HG03439 (cell line): Measurements from ENCODE around the gene TXN.
A peak's percentile ranks its signal among the peaks of the same experiment; 100 is the strongest.

ENCODE experiments used
- ATAC-seq: cut with Tn5 transposase; IDR thresholded peaks from one replicate; pipeline ENCODE4 v1.9.1; 2021; ENCODE audit warnings: mild to moderate bottlenecking, moderate library complexity; ENCODE audit not compliant: unreplicated experiment

The TXN gene

GRCh38 chr9:110256380-110257096 is at the start of gene TXN:
TSS of gene TXN (minus strand) at chr9:110256507. CDS start at chr9:110256435, 72 bp downstream.
- ATAC-seq: peak; percentile 68

GRCh38 chr9:110303133-110303532 is 46.8 kb upstream of the TXN start:
- ATAC-seq: no peak

- no peak for ATAC-seq
Observed at GRCh38 chr9:110298043-110298605, 41.8 kb upstream of the TXN start.

DNA sequence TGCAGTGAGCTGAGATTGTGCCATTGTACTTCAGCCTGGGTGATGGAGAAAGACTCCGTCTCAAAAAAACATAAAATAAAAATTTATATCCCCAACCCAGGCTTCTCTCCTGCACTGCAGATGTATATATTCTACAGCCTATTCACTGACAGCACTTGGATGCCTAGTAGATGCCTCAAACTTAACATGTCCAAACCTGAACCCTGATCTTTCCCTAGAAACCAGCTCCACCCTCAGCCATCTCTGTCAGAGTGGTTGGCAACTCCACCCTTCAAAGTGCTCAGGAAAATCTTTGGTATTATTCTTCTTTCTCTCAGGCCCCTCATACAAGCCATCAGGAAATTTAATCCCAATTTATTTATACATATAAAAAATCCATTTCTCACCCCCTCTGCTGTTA is 36.9 kb upstream of the TXN start:
- no peak for ATAC-seq

DNA sequence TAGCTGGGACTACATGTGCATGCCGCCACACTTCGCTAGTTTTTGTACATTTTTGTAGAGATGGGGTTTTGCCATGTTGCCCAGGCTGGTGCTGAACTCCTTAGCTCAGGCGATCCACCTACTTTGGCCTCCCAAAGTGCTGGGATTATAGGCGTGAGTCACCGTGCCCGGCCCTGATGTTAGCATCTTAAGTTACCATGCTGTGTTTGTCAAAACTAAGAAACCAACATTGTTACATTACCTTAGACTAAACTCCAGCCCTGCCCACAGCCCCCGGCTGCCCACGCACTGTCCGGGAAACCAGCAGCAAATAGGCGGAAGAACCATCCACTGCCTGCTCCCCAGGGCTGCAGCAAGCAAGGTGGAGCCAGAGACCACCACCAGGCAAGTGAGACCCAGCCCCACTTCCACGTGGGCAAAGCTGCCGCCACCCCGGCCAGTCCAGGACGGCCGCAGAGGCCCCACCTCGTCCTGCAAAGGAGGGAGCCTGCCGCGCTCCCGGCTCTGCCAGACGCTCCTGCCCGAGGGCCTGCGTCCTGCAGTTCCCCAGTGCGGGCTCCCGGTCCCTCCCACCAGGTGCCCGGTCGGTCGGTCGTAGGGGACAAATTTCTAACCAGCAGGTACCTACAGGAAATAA is 35.7 kb upstream of the TXN start:
- ATAC-seq: no peak

DNA sequence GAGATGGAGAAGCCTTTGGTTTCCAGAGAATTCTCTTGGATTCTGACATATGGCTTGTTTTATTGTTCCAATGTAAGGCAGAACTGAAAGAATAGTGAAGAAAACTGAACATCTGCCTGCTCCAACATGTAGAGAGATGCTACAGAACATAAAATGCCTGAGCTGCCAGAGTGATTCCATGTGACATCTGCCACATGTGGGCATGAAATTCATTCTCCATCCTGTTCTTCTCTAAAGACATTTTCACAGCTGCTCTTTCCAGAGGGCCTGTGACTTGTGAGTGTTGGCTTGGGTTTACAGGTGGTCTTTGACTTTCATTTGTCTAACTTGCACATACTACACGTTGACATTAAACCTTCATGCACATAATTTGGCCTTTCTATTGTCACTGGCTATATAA is 33.7 kb upstream of the TXN start:
- no peak for ATAC-seq

DNA sequence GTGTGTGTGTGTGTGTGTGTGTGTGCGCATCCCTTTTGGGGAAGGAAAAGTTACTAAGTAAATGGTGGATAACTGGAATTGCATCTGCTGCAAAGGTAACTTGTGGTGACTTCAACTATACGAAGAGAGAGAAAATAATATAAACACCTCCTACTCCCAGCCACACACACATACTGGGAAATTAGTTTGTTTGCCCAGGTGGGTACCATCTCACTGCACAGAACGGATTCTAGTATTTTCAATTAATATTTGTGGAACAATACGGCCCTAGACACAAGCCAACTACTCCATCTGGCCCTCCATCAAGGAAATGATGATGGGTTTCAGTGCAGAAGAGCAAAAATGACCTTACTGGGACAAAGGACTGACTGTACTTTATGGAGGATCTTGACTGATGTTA is 32.2 kb upstream of the TXN start:
- no peak for ATAC-seq

GRCh38 chr9:110287289-110287680 is 31.0 kb upstream of the TXN start:
- no peak for ATAC-seq

- ATAC-seq: no peak
Observed at GRCh38 chr9:110284211-110284844, 28.0 kb upstream of the TXN start.

DNA sequence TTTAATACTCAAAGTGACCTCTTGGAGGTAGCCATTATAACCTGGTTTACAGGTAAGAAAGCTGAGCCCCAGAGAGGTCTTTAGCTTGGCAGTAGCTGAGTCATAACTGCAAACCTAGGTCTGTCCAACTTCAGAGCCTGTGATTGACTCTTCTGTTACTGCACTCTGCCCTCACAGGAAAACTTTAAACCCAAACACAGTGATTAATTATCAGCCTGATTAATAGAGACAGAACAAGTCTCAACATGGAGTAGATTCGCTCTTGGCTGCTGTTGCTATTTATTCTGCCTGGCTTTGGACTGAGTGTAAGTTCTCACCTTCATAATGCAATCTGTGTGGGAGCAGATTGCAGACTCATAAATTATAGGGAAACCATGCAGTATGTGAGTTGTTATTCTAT is 27.4 kb upstream of the TXN start:
- ATAC-seq: no peak

GRCh38 chr9:110282739-110283081 is 26.4 kb upstream of the TXN start:
- no peak for ATAC-seq

GRCh38 chr9:110282018-110282738 is 25.9 kb upstream of the TXN start:
- no peak for ATAC-seq

DNA sequence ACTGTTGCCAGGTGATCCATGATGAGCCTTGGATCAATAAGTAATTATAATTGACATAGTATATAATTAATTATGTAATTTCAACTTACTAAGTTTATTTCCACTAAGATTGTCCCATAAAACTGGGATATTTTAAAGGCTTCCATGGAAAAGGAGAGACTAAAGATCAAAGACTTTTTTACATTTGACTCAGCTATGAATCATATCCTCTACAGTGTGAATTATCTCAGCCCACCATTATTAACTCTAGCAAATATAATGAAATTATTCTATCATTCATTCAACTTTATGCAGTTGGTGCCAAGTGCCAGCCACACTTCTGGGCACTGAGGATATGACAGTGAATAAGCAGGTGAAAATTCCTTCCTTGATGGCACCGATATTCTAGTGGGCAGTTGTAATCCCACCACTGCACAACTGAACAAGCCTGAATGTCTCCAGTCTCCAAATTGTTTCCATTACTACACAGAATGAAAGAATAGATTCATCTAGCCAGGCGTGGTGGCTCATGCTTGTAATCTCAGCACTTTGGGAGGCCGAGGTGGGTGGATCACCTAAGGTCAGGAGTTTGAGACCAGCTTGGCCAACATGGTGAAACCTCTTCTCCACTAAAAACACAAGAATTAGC is 21.9 kb upstream of the TXN start:
- ATAC-seq: no peak

- ATAC-seq: no peak
Observed at GRCh38 chr9:110276781-110277180, 20.5 kb upstream of the TXN start.

DNA sequence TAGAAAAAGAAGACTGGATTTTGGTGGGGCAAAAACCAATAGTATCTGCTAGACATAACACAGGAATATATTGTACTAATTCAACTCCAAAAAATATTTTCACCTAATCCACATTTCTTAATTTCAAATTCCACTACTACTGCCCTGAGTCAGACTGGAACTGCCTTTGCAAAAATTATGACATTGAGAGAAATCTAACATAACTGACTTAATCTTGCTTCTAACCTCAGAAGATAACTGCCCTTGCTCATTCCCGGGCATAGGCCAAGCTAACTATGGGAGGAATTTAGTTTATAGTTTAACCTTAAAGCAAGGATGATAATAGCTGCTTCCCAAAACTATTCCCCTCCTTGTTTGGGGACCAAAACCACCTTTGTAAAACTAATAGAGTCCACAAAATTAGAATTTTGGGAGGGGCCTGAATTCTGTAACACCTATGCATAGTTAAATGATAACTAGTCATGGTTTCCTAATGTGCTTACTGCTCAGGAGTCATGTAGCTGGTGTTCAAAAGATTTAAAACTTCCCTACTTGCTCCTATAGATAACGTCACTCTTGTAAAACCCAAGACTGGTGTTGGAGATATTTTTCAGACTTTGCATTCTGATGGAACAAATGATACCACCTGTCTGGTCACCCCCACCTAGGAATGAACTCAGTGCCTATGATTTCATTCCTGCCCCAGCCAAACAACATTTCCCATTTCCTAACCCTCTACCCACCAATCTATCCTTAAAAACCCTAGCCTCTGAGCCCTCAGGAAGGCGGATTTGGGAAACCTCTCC is 14.1 kb upstream of the TXN start:
- no peak for ATAC-seq

DNA sequence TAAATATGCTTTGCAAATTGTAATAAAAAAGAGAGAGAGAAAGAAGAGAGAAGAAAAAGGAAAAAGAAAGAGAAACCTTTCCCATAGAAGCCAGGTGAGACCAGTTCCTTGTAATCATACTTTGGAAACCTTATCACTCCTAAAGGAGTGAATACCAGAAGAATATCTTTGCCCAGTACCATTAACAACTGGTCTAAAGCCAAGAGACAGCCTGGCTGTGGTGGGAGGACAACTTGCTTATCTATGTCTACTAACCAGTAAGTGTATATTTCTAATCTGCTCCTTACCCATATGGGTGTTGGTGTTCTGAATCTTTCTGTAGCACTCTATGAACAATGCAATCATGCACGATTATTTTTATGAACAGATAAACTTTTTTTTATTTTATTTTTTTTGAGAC is 10.5 kb upstream of the TXN start:
- no peak for ATAC-seq

- no peak for ATAC-seq
Observed at GRCh38 chr9:110261632-110262031, 5.3 kb upstream of the TXN start.

DNA sequence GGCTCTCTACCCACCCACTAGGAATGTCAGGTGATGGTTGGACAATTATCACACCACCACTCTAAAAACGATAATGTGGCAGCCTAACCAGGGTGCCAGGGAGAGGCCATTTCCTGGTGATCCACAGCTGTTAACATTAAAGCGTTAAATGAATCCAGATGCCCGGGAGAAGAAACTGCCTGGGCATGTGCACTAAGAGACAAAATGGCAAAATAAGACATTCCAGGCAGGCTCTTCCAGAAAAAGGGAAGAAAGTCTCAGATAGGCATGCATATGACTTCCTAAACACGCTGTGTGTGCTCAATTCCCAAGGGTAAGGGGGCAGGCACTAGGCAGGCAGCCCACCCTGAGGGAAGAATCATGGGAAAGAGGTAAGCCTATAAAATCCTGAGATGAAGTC is 4.6 kb upstream of the TXN start:
- ATAC-seq: no peak

- no peak for ATAC-seq
Observed at GRCh38 chr9:110259566-110259965, 3.3 kb upstream of the TXN start.

- ATAC-seq: peak; percentile 17
Observed at GRCh38 chr9:110258690-110259091, 2.4 kb upstream of the TXN start.
